Glomerular visceral epithelial cell (primary cell): ENCODE data around the gene PPAT.

Experiments
- DNase-seq: peaks from one replicate; pipeline ENCODE4 v3.0.0-alpha.2; 2016; ENCODE audit errors: extremely low spot score

PPAT gene

DNA sequence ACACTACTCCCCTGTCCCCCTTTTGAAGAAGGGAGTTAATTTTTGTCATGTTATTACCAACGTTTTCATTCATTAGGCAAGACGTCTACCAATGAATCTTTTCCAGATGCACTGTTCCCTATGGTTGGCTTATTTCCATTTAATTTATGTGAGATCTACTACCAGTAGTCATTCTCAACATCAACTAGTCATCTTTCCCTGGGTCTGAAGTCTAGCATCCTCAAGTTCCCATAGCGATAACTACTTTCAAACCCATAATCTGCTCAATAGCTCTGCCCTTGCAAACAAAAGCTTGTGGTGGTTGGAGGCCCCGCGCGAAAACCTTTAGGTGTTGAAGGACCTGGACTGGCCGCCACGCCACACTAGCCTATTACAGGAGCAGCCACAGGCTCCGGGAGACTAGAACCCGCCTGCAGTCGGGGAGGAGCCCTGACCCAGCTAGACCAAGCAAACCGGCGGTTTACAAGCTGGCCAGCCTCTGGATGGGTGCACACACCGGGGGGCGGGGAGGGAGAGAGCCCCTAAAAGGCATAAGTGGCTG lies 746 bp downstream of the PPAT start:
- DNase-seq: peak; percentile 83

DNA sequence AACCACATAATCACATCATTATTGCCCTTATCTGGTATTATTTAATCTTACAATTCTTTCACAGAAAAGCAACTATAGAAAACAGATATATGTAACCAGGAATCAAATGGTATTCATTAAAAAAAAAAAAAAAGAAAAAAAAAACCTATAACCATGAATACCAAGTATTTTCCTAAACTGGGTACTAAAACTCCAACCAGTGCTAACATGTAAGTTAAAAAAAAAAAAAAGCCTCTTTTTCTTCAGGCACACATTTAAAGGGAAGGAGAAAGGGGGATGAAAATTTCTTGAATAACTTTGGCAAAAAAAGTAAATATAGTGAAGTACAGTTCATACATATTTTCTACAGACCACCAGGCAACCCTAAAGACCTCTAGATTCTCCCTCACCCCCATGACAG lies 2.1 kb downstream of the PPAT start:
- DNase-seq: no peak

DNA sequence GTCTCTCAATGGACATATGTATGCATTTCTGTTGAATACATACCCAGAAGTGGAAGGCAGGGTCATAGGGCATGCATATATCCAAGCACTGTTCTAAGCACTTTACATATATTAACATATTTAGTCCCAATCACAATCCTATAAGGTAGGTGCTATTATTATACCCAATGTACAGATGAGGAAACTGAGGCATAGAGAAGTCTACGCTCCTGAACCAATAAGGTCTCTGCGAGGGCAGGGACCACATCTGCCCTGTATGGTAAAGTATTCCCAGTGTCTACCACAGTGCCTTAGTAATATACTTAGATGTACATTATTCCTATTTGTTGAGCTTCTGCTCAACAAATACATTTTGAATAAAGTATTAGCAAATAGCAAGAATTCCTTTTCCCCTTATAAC lies 5.2 kb downstream of the PPAT start:
- no peak for DNase-seq

DNA sequence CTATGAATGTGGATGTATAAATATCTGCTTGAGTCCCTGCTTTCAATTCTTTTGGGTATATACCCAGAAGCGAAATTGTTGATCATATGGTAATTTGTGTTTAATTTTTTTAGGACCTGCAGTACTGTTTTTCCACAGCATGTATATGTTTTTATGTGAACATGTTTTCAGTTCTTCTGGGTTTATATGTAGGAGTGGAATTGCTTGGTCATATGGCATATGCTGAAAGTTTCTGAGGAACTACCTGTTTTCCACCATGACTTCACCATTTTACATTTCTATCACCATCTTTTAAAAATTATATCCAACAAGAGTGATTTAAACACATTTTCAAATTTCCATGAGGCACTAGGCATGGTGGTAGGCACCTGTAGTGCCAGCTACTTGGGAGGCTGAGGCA lies 8.2 kb downstream of the PPAT start:
- DNase-seq: no peak

DNA sequence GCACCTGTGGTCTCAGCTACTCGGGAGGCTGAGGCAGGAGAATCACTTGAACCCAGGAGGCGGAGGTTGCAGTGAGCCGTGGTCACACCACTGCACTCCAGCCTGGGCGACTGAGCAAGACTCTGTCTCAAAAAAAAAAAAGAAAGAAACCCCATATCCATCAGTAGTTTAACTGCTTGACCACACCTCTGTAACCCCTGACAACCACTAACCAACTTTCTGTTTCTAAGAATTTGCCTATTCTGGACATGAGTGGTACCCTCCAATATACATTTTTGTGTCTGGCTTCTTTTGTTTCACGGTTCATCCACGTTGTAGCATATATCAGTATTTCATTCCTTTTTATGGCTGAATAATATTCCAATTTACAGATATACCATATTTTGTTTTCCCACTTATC lies 9.1 kb downstream of the PPAT start:
- no peak for DNase-seq

DNA sequence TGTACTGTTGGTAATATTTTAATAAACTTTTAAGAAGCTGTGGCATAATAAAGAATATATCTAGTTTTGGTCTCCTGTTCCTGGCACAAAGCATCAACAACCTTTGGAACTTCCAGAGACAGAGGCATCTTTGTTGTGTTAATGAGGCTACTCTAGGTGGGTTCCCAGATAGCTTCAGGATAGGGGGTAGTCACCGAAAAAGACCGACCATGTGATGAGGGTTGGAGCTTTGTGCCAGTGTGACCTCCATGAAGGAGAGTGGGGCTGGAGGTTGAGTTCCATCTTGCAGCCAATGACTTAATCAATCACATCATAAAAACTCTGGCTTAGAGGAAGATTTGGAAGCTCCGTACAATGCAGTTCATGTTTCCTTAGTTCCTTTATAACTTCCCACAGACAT lies 9.9 kb downstream of the PPAT start:
- DNase-seq: no peak

DNA sequence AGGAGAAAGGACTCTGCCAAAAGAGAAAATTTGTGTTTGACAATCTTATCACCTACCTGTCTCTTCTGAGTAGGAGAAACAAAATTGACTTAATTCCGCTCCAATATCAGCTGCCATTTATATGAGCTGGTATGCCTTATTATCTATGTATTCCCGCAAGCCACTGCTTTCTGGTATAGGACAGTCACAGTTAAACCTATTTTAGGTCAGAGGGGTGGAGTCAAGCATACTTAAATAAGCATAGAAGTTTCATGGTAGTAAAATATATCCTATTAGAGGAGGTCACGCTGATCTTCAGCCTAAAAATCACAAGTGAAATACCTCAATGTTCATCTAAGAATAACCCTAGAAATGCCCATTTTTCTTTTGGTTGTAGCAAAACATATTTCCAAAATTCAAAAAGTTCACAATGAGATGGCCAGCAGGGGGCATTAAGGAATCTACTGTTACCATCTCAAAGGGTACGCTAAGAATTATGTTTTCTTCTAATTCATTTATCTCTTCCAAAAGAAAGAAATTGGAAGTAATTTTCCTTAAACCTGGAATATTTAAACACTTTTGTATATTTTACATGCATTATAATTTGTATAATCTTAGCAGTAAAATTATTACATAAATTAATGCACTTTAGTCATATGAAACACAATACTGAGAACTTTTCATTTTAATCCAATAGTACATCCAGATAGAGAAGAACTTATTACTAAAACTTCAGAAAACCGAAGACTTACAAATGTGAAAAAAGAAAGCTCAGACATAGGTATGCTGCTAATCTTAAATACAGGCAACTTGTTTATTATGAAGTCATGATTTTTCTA lies 10.5 kb downstream of the PPAT start:
- peak; percentile 18 for DNase-seq

DNA sequence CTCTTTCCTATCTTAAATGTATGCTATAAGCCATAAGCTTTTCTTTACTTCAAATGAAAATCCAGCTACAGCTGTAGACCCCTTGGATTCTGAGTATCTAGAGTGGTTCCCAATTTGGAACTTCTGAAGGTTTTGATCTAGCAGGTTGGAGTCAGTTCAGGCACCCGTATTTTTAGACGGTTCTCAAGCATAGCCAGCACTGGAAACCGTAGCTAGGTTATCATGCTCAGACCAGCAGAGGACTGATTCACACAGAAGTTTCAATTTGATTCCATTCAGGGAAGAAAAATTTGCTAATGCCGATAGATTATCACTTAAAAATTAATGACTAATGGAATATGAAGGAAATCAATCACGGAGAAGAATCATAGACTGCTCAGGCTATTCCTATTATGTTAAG lies 11.2 kb downstream of the PPAT start:
- no peak for DNase-seq

DNA sequence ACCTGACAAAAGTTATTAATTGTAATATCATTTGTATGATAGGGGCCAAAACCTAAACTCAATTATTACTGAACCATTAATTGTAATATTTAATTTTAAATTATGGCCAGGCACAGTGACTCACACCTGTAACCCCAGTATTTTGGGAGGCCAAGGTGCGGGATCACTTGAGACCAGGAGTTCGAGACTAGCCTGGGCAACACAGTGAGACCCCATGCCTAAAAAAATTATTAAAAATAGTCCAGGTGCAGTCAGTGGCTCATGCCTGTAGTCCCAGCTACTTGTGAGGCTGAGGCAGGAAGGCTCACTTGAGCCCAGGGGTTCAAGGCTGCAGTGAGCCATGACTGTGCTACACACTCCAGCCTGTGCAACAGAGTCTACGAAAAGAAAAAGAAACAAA lies 18.0 kb downstream of the PPAT start:
- no peak for DNase-seq

DNA sequence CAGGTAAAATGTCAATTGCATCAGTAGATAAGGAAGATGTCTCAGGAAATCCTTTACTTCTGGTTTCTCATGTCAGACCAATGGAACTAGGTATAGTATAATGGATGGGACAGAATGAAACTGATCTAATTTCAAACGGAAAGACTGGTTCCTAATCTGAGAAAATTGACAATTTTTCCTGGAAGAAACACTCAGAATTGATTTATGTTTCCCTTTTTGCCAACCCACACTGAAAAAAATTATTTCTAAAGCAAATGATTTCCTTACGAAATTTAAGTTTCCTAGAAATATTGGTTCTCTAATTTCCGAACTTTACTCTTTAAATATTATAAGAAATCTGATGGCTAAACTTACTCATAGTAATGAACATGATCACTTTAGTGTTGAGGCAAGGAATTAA lies 19.1 kb downstream of the PPAT start:
- DNase-seq: no peak

DNA sequence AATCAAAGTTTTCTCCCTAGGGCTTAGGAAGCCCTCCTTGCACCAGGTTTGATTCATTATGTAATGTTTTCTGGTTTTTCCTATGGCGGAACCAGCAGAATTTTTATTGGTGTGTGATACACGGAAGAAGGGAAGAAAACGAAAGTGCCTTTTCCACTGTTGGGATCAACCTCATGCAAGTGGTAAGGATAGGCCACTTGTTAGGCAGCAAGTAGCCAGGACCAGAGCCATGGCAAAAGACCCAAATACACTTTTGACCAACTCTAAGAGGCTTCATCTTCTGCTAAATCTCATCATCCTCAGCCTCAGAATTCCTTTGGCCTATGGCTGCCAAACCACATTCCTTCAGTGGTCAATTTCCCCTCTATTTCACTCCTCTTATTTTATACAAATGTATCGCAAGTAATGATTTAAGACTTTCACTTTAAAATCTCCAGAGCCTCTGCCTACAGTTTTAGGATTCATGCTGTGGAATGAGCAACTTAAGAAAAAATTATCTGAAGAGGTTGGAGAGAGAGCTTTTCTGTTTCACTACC lies 21.2 kb downstream of the PPAT start:
- DNase-seq: peak; percentile 20

DNA sequence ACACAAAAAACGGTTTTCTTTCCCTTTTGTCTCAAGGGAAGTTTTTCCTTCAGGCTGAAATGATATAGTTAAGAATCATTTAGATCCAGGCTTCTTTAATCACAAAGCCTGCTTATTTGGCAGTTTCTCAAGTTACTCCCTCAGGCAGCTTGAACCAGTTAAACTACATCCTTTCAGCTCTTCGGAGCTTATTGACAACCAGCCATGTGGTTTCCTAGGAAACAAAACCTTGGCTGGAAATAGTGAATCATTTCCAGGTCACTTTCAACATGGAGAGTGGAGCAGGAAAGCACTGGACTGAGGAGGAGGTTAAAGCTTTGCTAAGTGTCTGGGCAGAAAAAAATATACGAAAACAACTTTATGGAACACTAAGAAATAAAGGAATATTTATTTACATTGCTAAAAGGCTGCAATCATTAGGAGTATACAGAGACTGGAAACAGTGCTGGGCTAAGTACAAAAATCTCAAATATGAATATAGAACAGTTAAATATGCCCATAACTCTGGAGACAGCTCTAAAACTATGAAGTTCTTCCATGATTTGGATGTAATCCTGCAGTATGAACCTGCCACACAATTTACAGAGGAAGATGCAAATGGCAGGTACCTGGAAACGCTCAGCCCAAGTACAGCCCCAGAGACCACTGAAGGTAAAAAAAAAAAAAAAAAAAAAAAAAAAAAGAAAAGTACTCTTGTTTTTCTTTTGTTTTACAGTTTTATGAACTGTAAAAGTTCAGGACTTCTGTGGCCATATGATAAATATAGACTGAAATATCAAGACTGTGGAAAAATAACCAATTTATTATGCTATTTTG lies 25.0 kb downstream of the PPAT start:
- peak; percentile 94 for DNase-seq

DNA sequence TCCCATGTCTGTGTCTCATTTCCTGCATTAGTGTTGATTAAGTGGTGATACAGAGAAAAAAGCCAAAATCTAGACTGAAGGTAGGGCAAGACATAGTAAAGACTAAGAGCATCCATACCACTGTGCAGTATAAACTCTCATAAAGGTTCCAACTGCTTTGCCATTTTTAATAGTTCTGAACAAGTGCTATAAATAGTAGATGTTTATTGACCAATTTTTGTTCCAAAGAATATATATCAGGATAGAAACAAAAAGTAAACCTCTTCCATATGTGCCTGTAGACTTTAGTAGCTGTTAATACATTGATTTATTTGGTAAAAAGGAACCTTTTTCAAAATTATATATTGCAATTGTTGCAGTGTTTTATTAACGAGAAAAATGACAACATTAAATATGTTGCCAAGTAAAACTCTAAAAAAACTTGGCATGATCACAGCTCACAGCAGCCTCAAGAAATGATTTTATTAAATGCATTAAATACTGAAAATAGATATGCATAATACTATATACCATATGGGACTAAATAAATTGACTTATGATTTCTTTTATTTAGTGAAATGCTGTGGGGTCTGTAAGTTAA lies 25.8 kb downstream of the PPAT start:
- DNase-seq: no peak

DNA sequence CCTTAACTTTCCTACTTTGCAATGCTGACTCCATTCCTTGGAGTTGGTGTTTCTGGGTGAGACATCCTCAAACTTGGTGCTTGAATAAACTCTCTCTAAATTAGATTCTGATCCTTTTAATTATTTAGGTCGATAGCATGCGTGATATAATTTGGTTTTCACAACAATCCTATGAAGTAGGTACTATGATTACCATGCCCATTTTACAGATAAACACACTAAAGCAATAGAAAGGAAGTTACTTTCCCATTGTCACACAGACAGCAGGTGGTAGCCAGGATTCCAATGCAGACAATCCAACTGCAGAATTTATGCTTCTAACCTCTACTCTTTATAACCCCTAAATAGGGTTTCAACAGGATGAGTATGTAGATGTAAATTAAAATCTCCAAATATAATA lies 26.4 kb downstream of the PPAT start:
- DNase-seq: no peak

DNA sequence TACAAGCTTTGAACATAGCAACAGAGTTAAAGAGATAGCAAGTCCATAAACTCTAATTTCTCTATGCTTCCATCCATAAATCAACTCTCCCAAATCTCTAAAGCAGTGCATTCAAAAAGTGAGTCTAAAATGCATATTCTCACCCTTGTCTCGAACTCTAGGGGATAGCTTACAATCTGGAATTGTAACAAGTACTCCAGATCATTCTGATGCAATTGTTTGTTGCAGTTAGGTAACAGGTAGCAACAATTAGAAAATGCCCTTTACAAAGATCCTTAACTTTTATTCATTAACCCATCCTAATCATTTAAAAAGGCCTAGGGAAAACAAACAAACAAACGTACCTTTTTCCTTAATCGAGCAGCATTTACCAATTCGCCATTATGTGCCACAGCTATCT lies 29.3 kb downstream of the PPAT start:
- no peak for DNase-seq

DNA sequence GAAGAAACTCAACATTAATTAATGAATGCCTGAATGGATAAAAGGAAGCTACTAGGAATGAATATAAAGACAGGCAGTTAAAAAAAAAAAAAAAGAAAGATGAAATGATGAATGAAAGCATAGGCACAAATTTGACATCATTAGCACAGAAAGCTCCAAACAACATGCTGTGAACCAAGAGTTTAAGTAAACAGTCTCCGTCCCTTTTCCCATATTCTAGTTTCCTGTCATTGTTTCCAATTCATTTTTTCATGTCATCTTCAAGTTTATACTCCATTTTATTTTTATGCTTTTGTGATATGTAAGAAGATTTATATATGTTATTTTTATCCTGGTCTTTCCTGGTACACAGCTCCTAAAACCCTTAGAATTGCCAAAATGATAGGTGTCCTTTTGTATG lies 30.4 kb downstream of the PPAT start:
- DNase-seq: no peak

DNA sequence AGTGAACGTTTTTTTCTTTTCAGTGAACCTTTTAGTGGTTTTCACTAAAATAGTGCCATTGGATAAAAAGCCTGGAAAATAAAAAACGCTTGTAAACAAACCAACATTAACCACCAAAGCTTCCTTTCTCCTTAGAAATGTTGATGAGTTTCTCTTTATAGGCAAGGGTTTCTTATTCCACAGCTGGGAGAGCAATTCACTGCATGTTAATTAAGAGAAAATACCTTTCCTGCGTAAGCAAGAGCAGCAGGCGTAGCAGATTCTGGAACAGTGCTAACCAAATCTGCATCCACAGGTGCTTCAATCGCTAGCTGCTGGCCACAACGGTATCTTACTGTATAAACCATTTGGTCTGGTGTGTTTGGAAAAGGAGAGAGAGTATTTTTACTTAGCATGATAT lies 34.9 kb downstream of the PPAT start:
- DNase-seq: no peak

DNA sequence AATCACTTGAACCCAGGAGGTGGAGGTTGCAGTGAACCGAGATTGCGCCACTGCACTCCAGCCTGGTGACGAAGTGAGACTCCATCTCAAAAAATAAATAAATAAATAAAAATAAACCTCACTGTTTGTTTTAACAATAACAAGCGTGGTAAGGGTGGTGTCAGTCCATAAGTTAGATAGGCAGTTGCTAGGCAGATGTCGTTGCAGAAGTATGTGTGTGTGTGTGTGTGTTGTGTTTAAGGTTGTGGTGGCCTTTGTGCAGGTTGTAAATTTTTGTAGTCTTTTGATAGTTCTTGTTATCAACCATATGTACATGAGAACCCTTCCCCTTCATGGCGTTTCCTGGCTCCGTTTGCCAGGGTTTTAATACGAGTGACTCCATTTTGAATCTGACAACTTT lies 44.1 kb downstream of the PPAT start:
- no peak for DNase-seq

DNA sequence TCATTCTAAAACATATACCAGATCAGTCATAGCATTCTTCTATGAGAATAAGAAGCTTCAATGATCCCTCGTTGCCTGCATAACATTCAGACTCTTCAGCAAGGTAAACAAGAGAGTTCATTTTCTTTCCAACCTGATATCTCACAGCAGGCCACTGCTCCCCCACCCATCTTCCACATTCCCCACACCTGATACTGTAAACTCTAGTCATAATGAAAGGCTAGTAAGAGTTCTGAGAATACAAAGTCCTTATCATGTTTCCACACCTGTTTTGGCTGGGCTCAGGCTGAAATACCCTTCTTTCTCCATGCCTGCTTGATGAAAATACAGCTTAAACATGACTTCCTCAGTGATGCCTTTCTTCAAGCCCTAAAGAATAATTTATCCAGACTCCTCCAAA lies 45.9 kb downstream of the PPAT start:
- DNase-seq: no peak

DNA sequence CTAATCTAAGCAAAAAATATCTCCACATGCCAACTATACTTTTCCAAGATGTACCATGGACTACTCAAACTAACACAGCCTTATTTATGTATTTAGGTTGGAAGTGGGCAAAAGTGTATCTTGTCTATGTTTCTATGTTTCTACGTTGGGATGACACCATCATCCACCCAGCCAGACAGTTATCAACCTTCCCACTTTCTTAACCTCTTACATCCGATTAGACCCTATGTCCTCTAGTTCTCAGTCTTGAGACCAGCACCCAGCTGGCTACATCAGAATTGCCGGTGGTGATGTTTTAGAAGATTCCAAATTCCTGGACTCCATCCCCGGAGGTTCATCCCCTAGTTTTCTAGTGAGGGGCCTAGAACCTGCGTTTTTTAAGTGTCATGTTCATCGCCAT lies 47.1 kb downstream of the PPAT start:
- DNase-seq: no peak

DNA sequence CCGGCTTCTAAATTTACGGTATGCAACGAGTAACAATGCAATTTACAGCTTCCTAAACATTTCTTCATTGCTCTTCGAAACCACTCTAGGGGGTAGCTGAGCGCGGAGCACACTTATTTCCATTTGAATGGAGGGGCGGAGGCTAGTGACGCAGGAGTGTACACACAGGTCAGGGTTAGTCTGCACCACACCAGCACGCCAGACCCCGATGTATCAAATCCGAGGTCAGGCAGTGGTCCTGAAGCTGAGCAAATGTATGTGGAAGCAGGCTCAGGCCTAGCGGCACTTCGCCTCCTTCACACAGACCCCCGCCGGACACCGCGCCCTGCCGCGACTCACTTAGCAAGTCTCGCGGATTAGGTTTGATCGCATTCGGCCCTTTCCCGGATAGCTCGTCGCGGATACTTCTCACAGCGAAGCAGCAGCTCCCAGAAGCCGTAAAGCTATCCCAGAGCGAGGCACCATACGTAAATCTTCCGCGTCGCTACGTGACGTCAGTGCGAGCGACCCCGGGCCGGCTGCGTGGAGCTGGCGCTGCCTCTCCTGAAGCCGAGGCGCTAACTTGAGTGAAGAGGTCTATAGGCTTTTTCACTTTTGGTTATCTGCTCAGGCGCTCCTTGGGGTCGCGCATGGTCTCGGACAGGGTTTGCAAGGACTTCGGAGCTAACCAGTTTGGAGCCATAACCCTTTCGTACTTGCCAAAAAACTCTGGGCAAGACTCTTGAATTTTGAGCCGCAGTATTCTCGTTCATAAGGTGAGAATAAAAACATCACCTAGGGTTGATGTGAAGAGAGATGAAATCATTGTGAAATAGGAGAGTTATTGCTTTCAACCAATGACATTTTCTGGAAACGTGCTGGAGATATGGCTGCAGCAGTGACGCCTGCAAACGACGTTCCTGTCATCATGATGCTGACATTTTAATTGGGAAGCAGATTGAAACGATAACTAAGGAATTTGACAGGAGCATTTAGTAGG lies 48.1 kb downstream of the PPAT start, which contains the start of gene AASDH:
AASDH (minus strand) TSS at position 469 of the 979 bp plus-strand sequence. CDS start 3,192 bp downstream, outside the sequence.
- DNase-seq: peak; percentile 92
